Measurements from ENCODE around the gene ZNF219. TPM values are rescaled to one million over a fixed set of nuclear protein-coding genes. Genes with fewer than 3 reads are reported as not detected.
"Not testable (repeated sequence)": the region's sequence is repeated elsewhere in the genome, so short reads cannot be mapped to it uniquely, and the experiment has no call there.

Gene ZNF219
- total and polyA plus RNA-seq, 4 experiments from 2014 or later: 0.80 to 8.0 (median 5.3) TPM

DNA sequence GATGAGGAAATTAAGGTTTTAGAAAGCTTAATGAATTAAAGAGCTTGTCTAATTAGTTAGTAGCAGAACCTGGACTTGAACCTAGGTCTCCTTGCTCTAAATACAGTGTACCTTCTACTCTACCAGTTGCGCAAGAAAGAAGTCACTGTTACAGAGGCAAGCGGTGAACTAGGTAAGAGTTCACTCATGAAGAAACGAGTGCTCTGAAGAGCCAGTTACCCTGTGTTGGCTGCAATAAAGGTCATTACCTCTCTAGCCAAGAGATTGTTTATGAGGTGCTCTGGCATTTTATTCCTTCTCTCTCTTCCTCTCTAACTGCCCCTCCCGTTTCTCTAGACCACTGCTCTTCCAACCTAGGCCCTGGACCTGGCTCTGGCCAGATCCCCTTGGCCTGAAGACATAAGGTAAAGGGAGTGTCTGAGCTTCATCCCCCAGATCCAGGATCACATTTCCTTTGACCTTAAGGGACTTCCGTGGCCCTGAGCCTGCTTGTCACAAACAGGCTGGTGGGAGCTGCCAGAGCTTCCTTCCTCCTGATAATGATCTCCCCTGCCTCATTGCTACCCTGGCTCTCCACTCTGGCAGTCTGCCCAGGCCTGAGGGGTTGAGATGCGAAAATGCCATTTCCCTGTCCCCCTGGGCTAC, 54.4 kb downstream of the ZNF219 start:
- Mint-ChIP-seq H3K4me1 (peaks cover 11 to 40% (median 18%) of the 10 kb centered on the region in 4 donors), H3K36me3 (no peaks in the 10 kb centered on the region), H3K27me3 (peaks cover 0 to 1% of the 10 kb centered on the region in 2 donors), H3K27ac (peak overlapping the region; percentile 38 to 90 (median 75)), H3K9me3 (no peaks in the 10 kb centered on the region), H3K4me3 (peak overlapping the region in 7 of 8 donors; percentile 15 to 61 (median 53))
- no peaks in the 10 kb centered on the region for H3K36me3 ChIP-seq (ENCODE audit: insufficient read depth, low read length)
- H3K9me3 ChIP-seq (ENCODE audit: control insufficient read depth in 1 of 2, low read length in 2 of 2): no peaks in the 10 kb centered on the region
- POLR2A ChIA-PET (ENCODE audit: partially characterized antibody): interaction anchor here (0.6 to 2.4 kb wide), 5 partner anchors 20 to 412 kb away, joined by 3 to 7 read pairs (median 6); partner anchors contain the start of gene NDRG2
- intact Hi-C loops (cut with micrococcal nuclease): no loop called here
- no peak overlapping the region for H3K27ac ChIP-seq (ENCODE audit: low read depth, low read length)
- no peak overlapping the region for H3K4me3 ChIP-seq (ENCODE audit: low read length in 2 of 2)
- CTCF ChIA-PET (ENCODE audit: partially characterized antibody): interaction anchor here (0.6 to 6.9 kb wide), 9 partner anchors 9 to 61 kb away, joined by 3 to 349 read pairs (median 4); partner anchors contain the start of gene TMEM253
- H3K27me3 ChIP-seq (ENCODE audit: insufficient read depth, low read length): peaks cover 3% of the 10 kb centered on the region
- peak; percentile 12 to 47 (median 26) for DNase-seq
- peaks cover 18% of the 10 kb centered on the region for H3K4me1 ChIP-seq (ENCODE audit: insufficient read depth, low read length)

GRCh38 chr14:21043387-21043973, 55.0 kb downstream of the ZNF219 start:
- Mint-ChIP-seq H3K4me1 (peaks cover 11 to 40% (median 18%) of the 10 kb centered on the region in 4 donors), H3K9me3 (no peaks in the 10 kb centered on the region), H3K36me3 (no peaks in the 10 kb centered on the region), H3K4me3 (peak overlapping the region in 1 of 8 donors; percentile 13), H3K27ac (peak overlapping the region in 3 of 7 donors; percentile 45 to 72 (median 69)), H3K27me3 (no peaks in the 10 kb centered on the region)
- Histone ChIP-seq H3K27ac (ENCODE audit: low read depth, low read length) (no peak overlapping the region), H3K4me3 (ENCODE audit: low read length in 2 of 2) (no peak overlapping the region), H3K27me3 (ENCODE audit: insufficient read depth, low read length) (peaks cover 3% of the 10 kb centered on the region), H3K4me1 (ENCODE audit: insufficient read depth, low read length) (peaks cover 18% of the 10 kb centered on the region), H3K36me3 (ENCODE audit: insufficient read depth, low read length) (no peaks in the 10 kb centered on the region), H3K9me3 (ENCODE audit: control insufficient read depth in 1 of 2, low read length in 2 of 2) (no peaks in the 10 kb centered on the region)
- ChIA-PET CTCF (ENCODE audit: partially characterized antibody) (interaction anchor here (0.6 to 6.9 kb wide), 9 partner anchors 8 to 62 kb away, joined by 3 to 349 read pairs (median 4); partner anchors contain the start of gene TMEM253), POLR2A (ENCODE audit: partially characterized antibody) (interaction anchor here (0.6 to 2.4 kb wide), 4 partner anchors 19 to 413 kb away, joined by 3 to 7 read pairs (median 6); partner anchors contain the start of gene NDRG2)
- intact Hi-C loops (cut with micrococcal nuclease): no loop called here
- DNase-seq: no peak

GRCh38 chr14:21042918-21043317, 55.5 kb downstream of the ZNF219 start:
- H3K27ac Mint-ChIP-seq: peak overlapping the region in 3 of 7 donors; percentile 58 to 72 (median 65)
- POLR2A ChIA-PET (ENCODE audit: partially characterized antibody): interaction anchor here (2.4 kb wide), 1 partner anchor 28 kb away, joined by 7 read pairs; no protein-coding TSS in a partner anchor

GRCh38 chr14:21041676-21042433, 56.6 kb downstream of the ZNF219 start, which contains the start of gene RNASE7:
Gene RNASE7, plus strand, starts transcription at chr14:21042362. Its CDS starts 631 bp downstream, at chr14:21042993.
- POLR2A ChIA-PET (ENCODE audit: partially characterized antibody): no interaction called here
- no peaks in the 10 kb centered on the region for H3K9me3 ChIP-seq (ENCODE audit: control insufficient read depth in 1 of 2, low read length in 2 of 2)
- peaks cover 18% of the 10 kb centered on the region for H3K4me1 ChIP-seq (ENCODE audit: insufficient read depth, low read length)
- H3K27ac ChIP-seq (ENCODE audit: low read depth, low read length): no peak within 1 kb of the TSS
- intact Hi-C loops (cut with micrococcal nuclease): no loop called here
- H3K9me3 Mint-ChIP-seq: no peaks in the 10 kb centered on the region
- CTCF ChIA-PET (ENCODE audit: partially characterized antibody): interaction anchor here (0.6 to 6.9 kb wide), 3 partner anchors 10 to 30 kb away, joined by 3 to 349 read pairs (median 3); no protein-coding TSS in a partner anchor
- H3K4me3 ChIP-seq (ENCODE audit: low read length in 2 of 2): no peak within 1 kb of the TSS
- no peaks in the 10 kb centered on the region for H3K27me3 ChIP-seq (ENCODE audit: insufficient read depth, low read length)
- H3K36me3 ChIP-seq (ENCODE audit: insufficient read depth, low read length): no peaks in the 10 kb centered on the region
- no peaks in the 10 kb centered on the region for H3K36me3 Mint-ChIP-seq
- no peaks in the 10 kb centered on the region for H3K27me3 Mint-ChIP-seq
- DNase-seq: no peak
- H3K4me1 Mint-ChIP-seq: peaks cover 11 to 40% (median 18%) of the 10 kb centered on the region in 4 donors
- H3K4me3 Mint-ChIP-seq: peak within 1 kb of the TSS in 1 of 8 donors; percentile 3
- H3K27ac Mint-ChIP-seq: peak within 1 kb of the TSS in 4 of 7 donors; percentile 58 to 73 (median 68)

More at GRCh38 chr14:21042918-21043317, 55.5 kb downstream of the ZNF219 start:
- no peaks in the 10 kb centered on the region for H3K36me3 ChIP-seq (ENCODE audit: insufficient read depth, low read length)
- Mint-ChIP-seq H3K9me3 (no peaks in the 10 kb centered on the region), H3K4me1 (peaks cover 11 to 40% (median 18%) of the 10 kb centered on the region in 4 donors), H3K4me3 (no peak overlapping the region), H3K36me3 (no peaks in the 10 kb centered on the region), H3K27me3 (no peaks in the 10 kb centered on the region)
- intact Hi-C loops (cut with micrococcal nuclease): no loop called here
- peaks cover 1% of the 10 kb centered on the region for H3K27me3 ChIP-seq (ENCODE audit: insufficient read depth, low read length)
- no peak overlapping the region for H3K4me3 ChIP-seq (ENCODE audit: low read length in 2 of 2)
- DNase-seq: no peak
- CTCF ChIA-PET (ENCODE audit: partially characterized antibody): interaction anchor here (1.6 to 6.9 kb wide), 5 partner anchors 10 to 62 kb away, joined by 4 to 349 read pairs (median 5); no protein-coding TSS in a partner anchor
- H3K4me1 ChIP-seq (ENCODE audit: insufficient read depth, low read length): peaks cover 18% of the 10 kb centered on the region
- H3K9me3 ChIP-seq (ENCODE audit: control insufficient read depth in 1 of 2, low read length in 2 of 2): no peaks in the 10 kb centered on the region
- H3K27ac ChIP-seq (ENCODE audit: low read depth, low read length): no peak overlapping the region

- H3K36me3 Mint-ChIP-seq; H3K4me3 Mint-ChIP-seq; H3K9me3 Mint-ChIP-seq; H3K27ac Mint-ChIP-seq; H3K4me3 ChIP-seq (ENCODE audit: low read length in 2 of 2); H3K27ac ChIP-seq (ENCODE audit: low read depth, low read length); H3K36me3 ChIP-seq (ENCODE audit: insufficient read depth, low read length); DNase-seq; H3K27me3 ChIP-seq (ENCODE audit: insufficient read depth, low read length); H3K9me3 ChIP-seq (ENCODE audit: control insufficient read depth in 1 of 2, low read length in 2 of 2); H3K27me3 Mint-ChIP-seq: not testable (repeated sequence)
- POLR2A ChIA-PET (ENCODE audit: partially characterized antibody): interaction anchor here (3.0 kb wide), 1 partner anchor 25 kb away, joined by 19 read pairs; no protein-coding TSS in a partner anchor
- peaks cover 11 to 40% (median 18%) of the 10 kb centered on the region in 4 donors for H3K4me1 Mint-ChIP-seq
- CTCF ChIA-PET (ENCODE audit: partially characterized antibody): interaction anchor here (1.0 to 6.9 kb wide), 6 partner anchors 9 to 68 kb away, joined by 3 to 349 read pairs (median 3); no protein-coding TSS in a partner anchor
- peaks cover 18% of the 10 kb centered on the region for H3K4me1 ChIP-seq (ENCODE audit: insufficient read depth, low read length)
- intact Hi-C loops (cut with micrococcal nuclease): loop anchor here (1.0 kb wide), 1 partner anchor 27 kb away; no protein-coding TSS in a partner anchor
Observed at GRCh38 chr14:21040941-21041340, 57.5 kb downstream of the ZNF219 start.

GRCh38 chr14:21040370-21040925, 58.0 kb downstream of the ZNF219 start:
- Histone ChIP-seq H3K4me1 (ENCODE audit: insufficient read depth, low read length) (peaks cover 18% of the 10 kb centered on the region), H3K9me3 (ENCODE audit: control insufficient read depth in 1 of 2, low read length in 2 of 2) (no peaks in the 10 kb centered on the region), H3K27ac (ENCODE audit: low read depth, low read length) (no peak overlapping the region), H3K36me3 (ENCODE audit: insufficient read depth, low read length) (no peaks in the 10 kb centered on the region), H3K4me3 (ENCODE audit: low read length in 2 of 2) (no peak overlapping the region), H3K27me3 (ENCODE audit: insufficient read depth, low read length) (no peaks in the 10 kb centered on the region)
- no peak for DNase-seq
- ChIA-PET POLR2A (ENCODE audit: partially characterized antibody) (interaction anchor here (3.0 kb wide), 1 partner anchor 25 kb away, joined by 19 read pairs; no protein-coding TSS in a partner anchor), CTCF (ENCODE audit: partially characterized antibody) (interaction anchor here (1.0 to 6.9 kb wide), 9 partner anchors 9 to 67 kb away, joined by 3 to 349 read pairs (median 4); no protein-coding TSS in a partner anchor)
- Mint-ChIP-seq H3K36me3 (no peaks in the 10 kb centered on the region), H3K27me3 (no peaks in the 10 kb centered on the region), H3K27ac (peak overlapping the region in 2 of 7 donors; percentile 13 to 39), H3K9me3 (no peaks in the 10 kb centered on the region), H3K4me1 (peaks cover 11 to 40% (median 18%) of the 10 kb centered on the region in 4 donors), H3K4me3 (no peak overlapping the region)
- intact Hi-C loops (cut with micrococcal nuclease): loop anchor here (1.0 kb wide), 1 partner anchor 26 kb away; no protein-coding TSS in a partner anchor

All from CD4-positive, alpha-beta memory T cell (primary cell).